SHP77 treated with DMSO at 0.1 percent for 48 hours (cell line): ENCODE results near the gene SLC35D2.
"Not testable (repeated sequence)": the region's sequence is repeated elsewhere in the genome, so short reads cannot be mapped to it uniquely, and the experiment has no call there.

Experiments used
- DNase-seq: peaks from one replicate; lab custom pipeline; 2025; lab: John Stamatoyannopoulos, UW

SLC35D2 gene

DNA sequence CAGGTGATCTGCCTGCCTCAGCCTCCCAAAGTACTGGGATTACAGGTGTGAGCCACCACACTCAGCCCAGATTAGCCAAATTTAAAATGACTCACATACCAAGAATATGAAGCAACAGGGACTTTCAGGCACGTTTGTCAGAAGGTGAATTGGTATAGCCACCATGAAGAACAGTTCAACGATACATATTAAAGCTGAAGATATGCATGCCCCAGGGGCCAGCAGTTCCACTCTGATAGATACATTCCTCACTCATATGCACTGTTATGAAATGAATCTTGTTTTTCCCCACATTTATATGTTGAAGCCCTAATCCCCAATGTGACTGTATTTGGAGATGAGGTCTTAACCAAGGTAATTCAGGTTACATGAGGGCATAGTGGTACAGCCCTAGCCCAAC lies 22.5 kb downstream of the SLC35D2 start:
- DNase-seq: no peak

DNA sequence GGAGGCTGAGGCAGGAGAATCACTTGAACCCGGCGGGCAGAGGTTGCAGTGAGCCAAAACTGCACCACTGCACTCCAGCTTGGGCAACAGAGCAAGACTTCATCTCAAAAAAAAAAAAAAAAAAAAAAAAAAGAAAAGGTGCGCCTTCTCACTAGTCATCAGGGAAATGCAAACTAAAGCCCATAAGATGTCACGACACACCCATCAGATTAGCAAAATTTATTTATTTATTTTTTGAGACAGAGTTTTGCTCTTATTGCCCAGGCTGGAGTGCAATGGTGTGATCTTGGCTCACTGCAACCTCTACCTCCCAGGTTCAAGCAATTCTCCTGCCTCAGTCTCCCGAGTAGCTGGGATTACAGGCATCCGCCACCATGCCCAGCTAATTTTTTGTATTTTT lies 23.0 kb downstream of the SLC35D2 start:
- DNase-seq: not testable (repeated sequence)

DNA sequence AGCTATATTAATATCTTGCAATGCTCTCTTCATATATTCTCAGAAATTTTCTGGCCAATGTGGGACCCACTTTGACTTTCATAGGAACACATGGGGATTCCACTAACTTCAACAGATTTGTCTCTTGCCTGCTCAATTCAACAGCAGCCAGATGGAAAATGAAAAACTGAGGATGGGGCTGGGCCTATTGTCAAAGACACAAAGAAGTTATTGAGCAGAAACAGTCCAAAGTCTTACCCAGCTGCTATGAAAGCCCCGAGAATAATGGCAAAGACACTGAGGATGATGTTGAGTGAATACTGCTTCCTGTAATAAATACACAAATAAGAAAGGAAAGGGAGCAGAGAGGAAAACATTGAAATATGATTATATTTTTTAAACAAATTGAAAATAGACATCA lies 32.6 kb downstream of the SLC35D2 start:
- no peak for DNase-seq

DNA sequence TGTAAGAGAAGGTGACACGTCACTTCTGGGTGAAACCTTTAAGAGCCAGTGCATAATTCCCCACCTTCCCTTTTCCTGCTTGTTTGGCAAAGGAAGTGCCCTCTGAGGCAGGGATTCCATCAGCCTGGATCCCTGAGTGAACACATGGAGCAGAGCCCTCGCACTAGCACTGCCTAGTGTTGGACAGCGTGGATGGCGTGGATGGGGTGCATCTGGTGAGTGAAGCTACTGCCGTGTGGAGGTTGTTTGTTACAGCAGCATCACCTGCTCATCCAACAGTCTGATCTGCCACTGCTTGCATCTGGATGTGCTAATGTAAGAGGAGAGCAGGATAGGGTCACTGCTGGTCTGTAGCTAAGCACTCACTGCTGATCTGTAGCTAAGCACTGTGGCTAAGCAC lies 35.2 kb downstream of the SLC35D2 start:
- no peak for DNase-seq

DNA sequence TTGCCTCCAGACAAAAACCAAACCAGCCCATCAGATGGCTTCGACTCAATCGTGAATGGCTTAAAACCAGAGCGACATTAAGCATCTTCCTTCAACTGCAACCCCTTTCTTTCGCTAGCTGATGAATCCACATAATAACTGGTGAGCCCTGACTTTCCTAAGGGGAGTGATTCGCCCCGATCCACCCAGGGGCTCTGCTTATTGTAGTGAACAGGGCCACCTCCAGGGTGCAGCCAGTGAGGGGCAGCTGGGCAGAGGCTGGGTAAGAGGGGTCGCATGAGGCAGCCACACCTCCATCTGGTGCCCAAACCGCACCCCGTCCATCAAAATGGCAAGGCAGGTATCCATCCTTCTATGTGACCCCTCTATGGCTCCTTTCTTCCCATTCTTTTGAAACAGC lies 38.0 kb downstream of the SLC35D2 start:
- DNase-seq: no peak

- DNase-seq: no peak
Measured at GRCh38 chr9:96344458-96345180, 38.9 kb downstream of the SLC35D2 start.

GRCh38 chr9:96343515-96344360 lies 39.8 kb downstream of the SLC35D2 start:
- DNase-seq: no peak

DNA sequence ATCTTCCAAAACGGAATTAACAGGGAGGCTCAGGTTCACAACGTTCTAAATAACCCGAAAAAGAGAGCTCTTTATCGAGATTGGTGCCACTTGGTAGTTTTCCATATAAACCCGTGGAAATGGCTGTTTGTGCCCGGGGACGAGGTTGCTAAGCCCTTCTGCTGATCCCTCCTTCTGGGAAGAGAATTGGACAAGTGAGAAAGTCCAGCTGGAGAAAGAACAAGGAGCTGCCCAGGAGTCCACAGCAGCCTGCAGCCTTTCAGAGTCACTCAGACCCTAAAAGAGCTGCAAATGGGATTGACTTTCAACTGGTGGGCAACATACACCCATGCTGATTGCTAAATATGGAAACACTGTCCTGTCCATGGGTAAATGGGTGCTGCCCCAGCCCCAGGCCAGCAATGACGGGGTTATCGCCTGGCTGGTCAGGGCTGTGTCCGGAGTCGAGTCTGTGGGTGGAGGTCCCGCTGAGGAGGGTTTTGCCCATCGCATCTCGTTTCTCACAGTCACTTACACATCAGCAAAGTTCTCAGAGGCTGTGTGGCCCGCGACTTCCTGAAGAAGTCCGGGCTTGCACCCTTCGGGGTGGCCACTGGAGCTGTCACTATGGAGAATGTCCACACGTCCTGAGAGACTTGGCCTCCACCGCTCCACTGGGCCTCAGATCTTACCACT lies 40.8 kb downstream of the SLC35D2 start:
- DNase-seq: no peak

DNA sequence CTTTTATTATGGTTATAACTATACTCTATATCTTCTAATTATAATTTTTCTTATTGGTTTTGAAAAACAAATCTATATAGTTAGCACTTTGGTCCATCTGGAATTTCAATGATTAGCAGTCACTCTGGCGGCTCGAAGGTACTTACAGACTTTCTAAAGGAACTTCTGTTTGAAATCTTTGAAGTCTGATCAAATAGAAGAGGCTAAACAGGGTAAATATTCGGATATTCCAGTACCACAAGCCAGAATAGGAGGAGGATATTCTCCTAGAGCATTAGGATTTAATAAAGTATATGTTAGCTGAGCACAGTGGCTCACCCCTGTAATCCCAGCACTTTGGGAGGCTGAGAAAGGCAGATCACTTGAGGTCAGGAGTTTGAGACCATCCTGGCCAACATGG lies 42.8 kb downstream of the SLC35D2 start:
- no peak for DNase-seq

DNA sequence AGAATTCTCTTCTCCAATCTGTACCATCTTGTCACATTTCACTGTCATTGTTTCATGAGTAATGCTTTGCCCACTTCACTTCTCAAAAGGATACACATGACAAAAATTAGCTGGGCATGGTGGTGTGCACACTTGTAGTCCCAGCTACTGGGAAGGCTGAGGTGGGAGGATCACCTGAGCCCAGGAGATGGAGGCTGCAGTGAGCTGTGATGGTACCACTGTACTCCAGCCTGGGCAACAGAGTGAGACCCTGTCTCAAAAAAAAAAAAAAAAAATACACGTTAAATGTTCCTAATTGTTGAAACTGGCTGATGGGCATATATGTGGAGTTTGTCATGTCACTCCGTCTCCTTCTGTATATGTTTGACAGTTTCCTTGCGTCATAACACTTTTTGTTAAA lies 45.2 kb downstream of the SLC35D2 start:
- DNase-seq: no peak

GRCh38 chr9:96333958-96334357 lies 49.6 kb downstream of the SLC35D2 start:
- DNase-seq: no peak

DNA sequence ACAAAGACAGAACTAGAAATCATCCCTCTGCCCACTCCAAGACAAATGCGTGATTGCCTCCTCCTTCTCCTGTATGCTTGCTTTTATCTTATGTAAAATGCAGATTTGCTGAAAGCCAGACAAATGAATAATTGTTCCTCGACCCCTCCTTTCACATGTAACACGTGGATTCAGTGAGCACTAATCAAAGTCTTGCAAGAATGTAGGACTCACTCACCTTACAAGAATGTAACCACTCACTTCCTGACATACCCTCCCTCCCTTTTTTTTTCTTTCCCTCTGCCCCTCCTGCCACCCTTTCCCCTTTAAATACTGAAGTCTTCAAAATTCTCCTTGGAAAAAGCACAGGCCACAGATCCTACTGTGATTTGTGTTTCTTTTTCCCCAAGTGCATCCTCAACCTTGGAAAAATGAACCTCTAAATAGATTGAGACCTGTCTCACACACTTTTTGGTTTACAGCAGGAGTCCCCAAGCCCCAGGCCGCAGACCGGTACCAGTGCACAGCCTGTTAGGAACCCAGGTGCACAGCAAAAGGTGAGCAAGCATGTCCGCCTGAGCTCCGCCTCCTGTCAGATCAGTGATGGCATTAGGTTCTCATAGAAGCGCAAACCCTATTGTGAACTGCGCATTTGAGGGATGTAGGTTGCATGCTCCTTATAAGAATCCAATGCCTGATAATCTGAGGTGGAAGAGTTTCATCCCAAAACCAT lies 52.1 kb downstream of the SLC35D2 start:
- no peak for DNase-seq

DNA sequence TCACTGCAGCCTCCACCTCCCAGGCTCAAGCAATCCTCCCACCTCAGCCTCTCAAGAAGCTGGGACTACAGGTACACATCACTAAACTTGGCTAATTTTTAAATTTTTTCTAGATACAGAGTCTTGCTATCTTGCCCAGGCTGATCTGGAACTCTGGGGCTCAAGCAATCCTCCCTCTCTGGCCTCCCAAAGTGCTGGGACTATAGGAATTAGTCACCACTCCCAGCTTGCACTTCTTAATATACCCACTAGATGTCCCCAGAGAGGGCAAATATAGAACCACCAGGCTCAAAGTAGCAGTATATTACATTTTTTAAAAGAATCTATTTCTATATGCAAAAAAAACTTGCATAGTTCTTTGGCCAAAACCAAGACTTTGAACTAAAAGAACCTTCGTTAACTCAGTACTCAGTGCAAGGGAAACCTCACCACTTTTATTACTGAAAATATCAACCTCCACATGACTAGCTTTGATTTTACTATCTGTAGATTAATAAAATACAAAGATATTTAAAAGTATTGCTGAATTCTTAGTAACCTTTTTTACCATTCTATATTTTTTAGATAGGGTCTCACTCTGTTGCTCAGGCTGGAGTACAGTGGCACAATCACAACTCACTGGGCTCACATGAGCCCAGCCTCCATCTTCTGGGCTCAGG lies 55.7 kb downstream of the SLC35D2 start:
- DNase-seq: no peak

- no peak for DNase-seq
Measured at GRCh38 chr9:96323169-96323568, 60.3 kb downstream of the SLC35D2 start.

- not testable (repeated sequence) for DNase-seq
Measured at GRCh38 chr9:96322736-96323135, 60.8 kb downstream of the SLC35D2 start.

DNA sequence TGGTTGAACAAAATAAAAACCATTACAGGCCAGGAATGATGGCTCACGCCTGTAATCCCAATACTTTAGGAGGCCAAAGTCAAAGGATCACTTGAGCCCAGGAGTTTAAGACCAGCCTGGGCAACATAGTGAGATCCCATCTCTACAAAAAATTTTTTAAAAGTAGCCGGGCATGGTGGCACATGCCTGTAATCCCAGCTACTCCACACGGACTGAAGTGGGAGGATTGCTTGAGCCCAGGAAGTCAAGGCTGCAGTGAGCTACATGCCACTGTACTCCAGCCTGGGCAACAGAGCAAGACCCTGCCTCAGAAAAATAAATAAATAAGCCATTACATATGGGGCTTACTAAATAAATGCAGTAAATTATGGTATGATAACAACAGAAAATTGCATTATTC lies 61.3 kb downstream of the SLC35D2 start:
- DNase-seq: not testable (repeated sequence)

DNA sequence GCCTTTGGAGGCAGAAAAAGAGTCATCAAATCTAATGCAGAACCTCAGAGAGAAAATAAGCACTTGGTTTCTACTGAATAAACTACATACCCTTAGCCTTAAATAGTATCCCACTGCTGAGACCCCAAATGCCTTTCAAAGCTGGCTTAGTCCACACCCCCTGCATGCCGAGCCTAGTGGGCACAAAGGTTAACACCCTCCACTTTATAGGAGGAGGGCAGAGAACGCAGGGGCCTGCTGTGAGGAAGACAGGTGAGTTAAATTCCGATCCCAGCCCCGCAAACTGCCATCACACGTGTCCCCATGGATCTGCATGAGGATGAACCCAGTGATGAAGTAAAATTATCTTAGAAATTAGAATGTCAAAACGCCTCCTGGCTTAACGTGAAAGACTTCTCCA lies 62.0 kb downstream of the SLC35D2 start:
- no peak for DNase-seq

DNA sequence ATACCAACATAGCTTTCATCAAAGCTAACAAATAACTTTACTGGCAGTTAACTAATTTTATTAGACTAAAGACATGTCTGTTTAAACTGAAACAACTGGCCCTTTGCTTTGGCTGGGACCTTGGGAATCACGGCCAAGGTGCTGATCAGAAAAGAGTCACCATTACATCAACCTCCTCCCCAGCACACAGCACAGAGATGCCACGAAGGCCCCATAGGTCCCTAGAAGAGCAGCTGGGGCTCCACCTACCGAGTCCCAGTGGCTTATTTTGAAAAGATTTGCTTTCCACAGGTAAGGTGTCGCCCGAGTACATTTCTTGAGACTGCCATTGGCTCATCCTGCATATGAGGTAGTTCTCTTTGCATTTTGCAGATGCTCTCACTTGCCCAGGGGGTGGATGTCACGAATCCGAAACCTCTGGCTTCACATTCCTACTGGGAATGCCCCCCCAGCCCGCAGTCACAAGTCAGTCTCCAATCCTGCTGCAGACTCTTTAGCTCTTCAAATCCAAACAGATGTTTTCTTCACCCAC lies 62.7 kb downstream of the SLC35D2 start:
- no peak for DNase-seq

GRCh38 chr9:96318921-96319565 lies 64.5 kb downstream of the SLC35D2 start:
- DNase-seq: no peak

DNA sequence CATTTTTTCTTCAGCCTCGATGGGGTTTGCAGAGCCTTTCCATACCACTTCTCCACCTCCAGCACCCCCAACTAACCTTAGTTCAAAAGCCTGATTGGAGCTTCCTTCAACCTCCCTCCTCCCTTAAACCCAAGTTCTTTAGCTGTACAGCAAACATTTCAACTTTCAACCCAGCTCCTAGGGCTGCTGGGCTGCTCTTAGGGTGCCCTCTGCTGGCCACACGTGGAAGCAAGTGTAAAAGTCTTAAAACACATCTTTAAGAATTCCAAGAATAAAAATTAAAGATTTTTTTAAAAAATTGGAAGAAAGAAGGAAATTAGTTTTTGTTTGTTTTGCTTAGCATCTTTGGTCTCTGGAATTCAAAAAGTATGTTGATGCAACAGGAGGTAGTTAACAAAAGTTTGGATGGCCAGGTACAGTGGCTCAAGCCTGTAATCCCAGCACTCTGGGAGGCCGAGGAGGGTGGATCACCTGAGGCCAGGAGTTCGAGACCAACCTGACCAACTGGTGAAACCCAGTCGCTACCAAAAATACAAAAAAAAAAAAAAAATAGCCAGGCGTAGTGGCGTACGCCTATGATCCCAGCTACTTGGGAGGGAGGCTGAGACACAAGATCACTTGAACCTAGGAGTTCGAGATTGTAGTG lies 66.1 kb downstream of the SLC35D2 start:
- no peak for DNase-seq
